ENCODE results near the gene PEX10.

The PEX10 gene

GRCh38 chr1:2414297-2414958 lies 2.1 kb upstream of the PEX10 start:
- H3K36me3 ChIP-seq (ENCODE audit: control insufficient read depth, insufficient read depth, low read length), result no peaks in the 10 kb centered on the region
- H3K9ac ChIP-seq, result no peak overlapping the region
- peak overlapping the region; percentile 91 for H3K4me2 ChIP-seq (ENCODE audit: low read length)
- H2AFZ ChIP-seq, result peak overlapping the region; percentile 54
- no peaks in the 10 kb centered on the region for H3K9me3 ChIP-seq (ENCODE audit: control insufficient read depth, low read length)
- H3K4me3 ChIP-seq (ENCODE audit: low read depth, low read length), result no peak overlapping the region
- peak overlapping the region; percentile 64 for H3K27ac ChIP-seq
- H3K27me3 ChIP-seq (ENCODE audit: control insufficient read depth, insufficient read depth, low read length), result no peaks in the 10 kb centered on the region
- TF ChIP-seq CTCF (IDR thresholded peaks at IDR 0.05), result peak; percentile 83
- H3K79me2 ChIP-seq, result no peaks in the 10 kb centered on the region
- H3K4me1 ChIP-seq, result no peaks in the 10 kb centered on the region

- no peaks in the 10 kb centered on the region for H3K4me1 ChIP-seq
Observed at GRCh38 chr1:2413495-2414296, 1.3 kb upstream of the PEX10 start.

GRCh38 chr1:2412773-2413494 lies 570 bp upstream of the PEX10 start:
- Histone ChIP-seq H3K9ac (no peak overlapping the region), H3K79me2 (no peaks in the 10 kb centered on the region), H3K9me3 (ENCODE audit: control insufficient read depth, low read length) (no peaks in the 10 kb centered on the region), H2AFZ (peak overlapping the region; percentile 61), H3K4me3 (ENCODE audit: low read depth, low read length) (peak overlapping the region; percentile 72), H3K27ac (peak overlapping the region; percentile 64), H3K27me3 (ENCODE audit: control insufficient read depth, insufficient read depth, low read length) (no peaks in the 10 kb centered on the region), H3K4me1 (no peaks in the 10 kb centered on the region), H3K4me2 (ENCODE audit: low read length) (peak overlapping the region; percentile 91), H3K36me3 (ENCODE audit: control insufficient read depth, insufficient read depth, low read length) (no peaks in the 10 kb centered on the region)
- TF ChIP-seq CTCF (IDR thresholded peaks at IDR 0.05), result no peak

More at GRCh38 chr1:2413495-2414296, 1.3 kb upstream of the PEX10 start:
- no peak overlapping the region for H2AFZ ChIP-seq
- H3K27ac ChIP-seq, result peak overlapping the region; percentile 64
- no peaks in the 10 kb centered on the region for H3K9me3 ChIP-seq (ENCODE audit: control insufficient read depth, low read length)
- H3K79me2 ChIP-seq, result no peaks in the 10 kb centered on the region
- no peaks in the 10 kb centered on the region for H3K27me3 ChIP-seq (ENCODE audit: control insufficient read depth, insufficient read depth, low read length)
- H3K36me3 ChIP-seq (ENCODE audit: control insufficient read depth, insufficient read depth, low read length), result no peaks in the 10 kb centered on the region
- peak overlapping the region; percentile 72 for H3K4me3 ChIP-seq (ENCODE audit: low read depth, low read length)
- no peak overlapping the region for H3K9ac ChIP-seq
- TF ChIP-seq CTCF (IDR thresholded peaks at IDR 0.05), result no peak
- peak overlapping the region; percentile 91 for H3K4me2 ChIP-seq (ENCODE audit: low read length)

- Histone ChIP-seq H3K79me2 (no peaks in the 10 kb centered on the region), H3K9me3 (ENCODE audit: control insufficient read depth, low read length) (no peaks in the 10 kb centered on the region), H3K4me1 (no peaks in the 10 kb centered on the region), H3K4me3 (ENCODE audit: low read depth, low read length) (peak overlapping the region; percentile 83), H3K36me3 (ENCODE audit: control insufficient read depth, insufficient read depth, low read length) (no peaks in the 10 kb centered on the region), H3K4me2 (ENCODE audit: low read length) (peak overlapping the region; percentile 95), H3K9ac (no peak overlapping the region), H3K27ac (peak overlapping the region; percentile 44), H3K27me3 (ENCODE audit: control insufficient read depth, insufficient read depth, low read length) (no peaks in the 10 kb centered on the region), H2AFZ (peak overlapping the region; percentile 76)
- TF ChIP-seq CTCF (IDR thresholded peaks at IDR 0.05), result no peak
Observed at GRCh38 chr1:2411801-2412394, 466 bp downstream of the PEX10 start.
